Panc1 (cell line): Measurements from ENCODE around the gene KTN1. TPM values are rescaled to one million over a fixed set of nuclear protein-coding genes. Genes with fewer than 3 reads are reported as not detected.
A peak's percentile ranks its signal among the peaks of the same experiment; 100 is the strongest.

Experiments
- ATAC-seq: fragments of 200-7000 bp; cut with Tn5 transposase; 2 replicates; pipeline ENCODE4 v1.9.1; 2020; ENCODE audit warnings: mild to moderate bottlenecking, moderate library complexity
- BruUV-seq: library from RNA; stranded (reverse); fragments of 400-500 nt; replicated peaks from 2 replicates; lab custom pipeline; 2021; lab: Mats Ljungman, UMichigan
- CTCF ChIA-PET: fragments of 300-600 bp; sonication (Branson Sonifier 250); formaldehyde crosslinking; loops from one replicate; lab custom pipeline; 2022; ENCODE audit warnings: antibody characterized with exemption; lab: Charles Lee
- POLR2A ChIA-PET: fragments of 300-600 bp; sonication (Branson Sonifier 250); formaldehyde crosslinking; loops from one replicate; lab custom pipeline; 2022; ENCODE audit warnings: antibody characterized with exemption; lab: Charles Lee
- DNase-seq: peaks from one replicate; pipeline ENCODE4 v3.0.0-alpha.2; 2010; ENCODE audit warnings: low read depth, low spot score
- H3K27ac ChIP-seq: 2 replicates; pipeline ENCODE4 v1.5.1; 2011; ENCODE audit warnings: mild to moderate bottlenecking, low read length, inconsistent platforms
- H3K27me3 ChIP-seq: fragments of 200-500 bp; sonication (Bioruptor generic); 2 replicates; pipeline ENCODE4 v1.6.0; 2014; ENCODE audit warnings: low read length, inconsistent platforms; ENCODE audit not compliant: control insufficient read depth, insufficient read depth
- H3K36me3 ChIP-seq: fragments of 200-500 bp; sonication (Bioruptor generic); 2 replicates; pipeline ENCODE4 v1.5.1; 2014; ENCODE audit warnings: inconsistent platforms, mild to moderate bottlenecking, low read length, moderate library complexity; ENCODE audit not compliant: control insufficient read depth, insufficient read depth
- H3K4me1 ChIP-seq: 2 replicates; pipeline ENCODE4 v1.5.1; 2011; ENCODE audit warnings: inconsistent platforms, mild to moderate bottlenecking, low read length, moderate library complexity; ENCODE audit not compliant: control insufficient read depth, insufficient read depth
- H3K4me3 ChIP-seq, 2 experiments: 2 replicates each; pipeline ENCODE4 v1.5.1; 2011 to 2012; ENCODE audit warnings: low read depth in 2 of 2, low read length in 2 of 2, mild to moderate bottlenecking in 2 of 2, inconsistent platforms in 1 of 2, moderate library complexity in 1 of 2
- H3K9me3 ChIP-seq: fragments of 200-500 bp; sonication (Bioruptor generic); 2 replicates; pipeline ENCODE4 v1.5.1; 2014; ENCODE audit warnings: low read depth, mild to moderate bottlenecking, inconsistent platforms, low read length, moderate library complexity; ENCODE audit not compliant: control insufficient read depth, insufficient read depth
- CTCF ChIP-seq: fragments of 450-650 bp; IDR thresholded peaks from 2 replicates; pipeline ENCODE4 v1.5.1; 2017; ENCODE audit warnings: mild to moderate bottlenecking
- POLR2AphosphoS5 ChIP-seq: IDR thresholded peaks from 2 replicates; pipeline ENCODE4 v1.6.1; 2012; ENCODE audit warnings: mild to moderate bottlenecking, low read depth, low read length, moderate library complexity
- REST ChIP-seq, 2 experiments: IDR thresholded peaks; 2 replicates each; pipeline ENCODE4 v1.6.1; 2011 to 2012; ENCODE audit warnings: low read depth in 2 of 2, control low read depth in 1 of 2, low read length in 1 of 2, mild to moderate bottlenecking in 1 of 2, moderate library complexity in 1 of 2; ENCODE audit not compliant: insufficient read depth in 1 of 2
- SIN3A ChIP-seq: IDR thresholded peaks from 2 replicates; pipeline ENCODE4 v1.6.1; 2012; ENCODE audit warnings: low read depth, mild to moderate bottlenecking, low read length, moderate library complexity, borderline replicate concordance; ENCODE audit not compliant: insufficient read depth
- TCF7L2 ChIP-seq: IDR thresholded peaks from 2 replicates; pipeline ENCODE4 v1.6.1; 2011; ENCODE audit warnings: mild to moderate bottlenecking, low read depth, low read length, inconsistent platforms
- in situ Hi-C: cut with HindIII; loops from 2 replicates; pipeline ENCODE4 v1.10.0; 2016; ENCODE audit warnings: low sequenced_read_pairs, low pct_unique_long_range_greater_than_20kb
- intact Hi-C: fragments of 100-400 bp; cut with micrococcal nuclease; formaldehyde crosslinking; loops from one replicate; pipeline ENCODE4 v1.10.0; 2022; ENCODE audit not compliant: unreplicated experiment
- total RNA-seq: library from RNA; stranded (reverse); gene quantifications from one replicate; pipeline ENCODE4 v1.2.1, GENCODE V29; 2021; ENCODE audit not compliant: unreplicated experiment

The KTN1 gene
- total RNA-seq, 1 experiment from 2014 or later, result 310 TPM

- TF ChIP-seq TCF7L2, result no peak
- TF ChIP-seq SIN3A, result no peak
- TF ChIP-seq REST (IDR thresholded peaks at IDR 0.05; ENCODE audit: insufficient read depth in 1 of 2, low read depth in 2 of 2, low read length in 1 of 2), result no peak
- no peak for TF ChIP-seq POLR2AphosphoS5
- TF ChIP-seq CTCF, result no peak
- no TSS peak for BruUV-seq
- H3K36me3 ChIP-seq, result peaks cover 45% of the 10 kb centered on the region
- intact Hi-C loops (no loop called here), in situ Hi-C loops (no loop called here)
- DNase-seq (no peak), ATAC-seq (no peak)
- H3K27ac ChIP-seq, result no peak overlapping the region
- ChIA-PET CTCF (no interaction called here), POLR2A (no interaction called here)
- H3K4me3 ChIP-seq, result no peak overlapping the region
- no peaks in the 10 kb centered on the region for H3K4me1 ChIP-seq
- H3K9me3 ChIP-seq, result no peaks in the 10 kb centered on the region
- no peaks in the 10 kb centered on the region for H3K27me3 ChIP-seq
Observed at GRCh38 chr14:55645145-55645544, 65.1 kb downstream of the KTN1 start.

- in situ Hi-C loops, result no loop called here
- H3K9me3 ChIP-seq, result no peaks in the 10 kb centered on the region
- BruUV-seq, result TSS peak; percentile 29
- TF ChIP-seq POLR2AphosphoS5 (no peak), REST (IDR thresholded peaks at IDR 0.05; ENCODE audit: insufficient read depth in 1 of 2, low read depth in 2 of 2, low read length in 1 of 2) (no peak), CTCF (no peak), TCF7L2 (no peak), SIN3A (no peak)
- no peaks in the 10 kb centered on the region for H3K4me1 ChIP-seq
- intact Hi-C loops, result no loop called here
- DNase-seq, result no peak
- H3K36me3 ChIP-seq, result peaks cover 45% of the 10 kb centered on the region
- CTCF ChIA-PET, result no interaction called here
- no peaks in the 10 kb centered on the region for H3K27me3 ChIP-seq
- H3K27ac ChIP-seq, result no peak overlapping the region
- POLR2A ChIA-PET, result no interaction called here
- no peak overlapping the region for H3K4me3 ChIP-seq
- no peak for ATAC-seq
Observed at GRCh38 chr14:55645845-55646832, 66.1 kb downstream of the KTN1 start.
